Measurements from ENCODE around the gene CARNS1.

DNA sequence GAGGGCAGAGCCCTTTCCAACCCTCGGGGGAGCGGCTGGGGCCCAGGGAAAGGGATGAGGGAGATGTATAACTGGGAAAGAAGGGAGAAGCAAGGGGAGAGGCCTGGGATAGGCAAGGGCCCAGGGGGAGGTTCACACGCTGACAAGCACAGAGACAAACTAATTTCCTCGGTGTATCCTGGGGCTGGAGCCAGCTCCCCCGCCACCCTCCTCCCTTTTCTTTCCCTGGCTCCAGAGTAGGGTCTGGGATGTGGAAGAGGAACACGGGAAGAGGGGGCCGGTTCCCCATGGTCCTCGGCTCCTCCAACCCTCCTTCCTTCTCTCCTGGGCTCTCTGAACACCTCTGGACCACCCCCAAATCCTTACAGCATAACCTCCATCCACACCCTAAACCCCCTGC, 48.9 kb upstream of the CARNS1 start:
- TF ChIP-seq HSF4 (CRISPR knock-in tag; IDR thresholded peaks at IDR 0.05; ENCODE audit: borderline replicate concordance) (no peak), ERF (CRISPR knock-in tag; IDR thresholded peaks at IDR 0.05) (no peak), SAFB2 (IDR thresholded peaks at IDR 0.05; ENCODE audit: borderline replicate concordance, low read depth, low read length, severe bottlenecking) (no peak), FOXJ3 (CRISPR knock-in tag; IDR thresholded peaks at IDR 0.05) (no peak), MTA3 (IDR thresholded peaks at IDR 0.05; ENCODE audit: borderline replicate concordance) (no peak), ZZZ3 (IDR thresholded peaks at IDR 0.05) (no peak), HLTF (IDR thresholded peaks at IDR 0.05) (no peak), POLR2A (conservative IDR thresholded peaks at IDR 0.05) (no peak)
- TF ChIP-seq, protein P1, sequence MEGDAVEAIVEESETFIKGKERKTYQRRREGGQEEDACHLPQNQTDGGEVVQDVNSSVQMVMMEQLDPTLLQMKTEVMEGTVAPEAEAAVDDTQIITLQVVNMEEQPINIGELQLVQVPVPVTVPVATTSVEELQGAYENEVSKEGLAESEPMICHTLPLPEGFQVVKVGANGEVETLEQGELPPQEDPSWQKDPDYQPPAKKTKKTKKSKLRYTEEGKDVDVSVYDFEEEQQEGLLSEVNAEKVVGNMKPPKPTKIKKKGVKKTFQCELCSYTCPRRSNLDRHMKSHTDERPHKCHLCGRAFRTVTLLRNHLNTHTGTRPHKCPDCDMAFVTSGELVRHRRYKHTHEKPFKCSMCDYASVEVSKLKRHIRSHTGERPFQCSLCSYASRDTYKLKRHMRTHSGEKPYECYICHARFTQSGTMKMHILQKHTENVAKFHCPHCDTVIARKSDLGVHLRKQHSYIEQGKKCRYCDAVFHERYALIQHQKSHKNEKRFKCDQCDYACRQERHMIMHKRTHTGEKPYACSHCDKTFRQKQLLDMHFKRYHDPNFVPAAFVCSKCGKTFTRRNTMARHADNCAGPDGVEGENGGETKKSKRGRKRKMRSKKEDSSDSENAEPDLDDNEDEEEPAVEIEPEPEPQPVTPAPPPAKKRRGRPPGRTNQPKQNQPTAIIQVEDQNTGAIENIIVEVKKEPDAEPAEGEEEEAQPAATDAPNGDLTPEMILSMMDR (IDR thresholded peaks at IDR 0.05 in 2 of 3, conservative IDR thresholded peaks at IDR 0.05 in 1 of 3; ENCODE audit: insufficient read depth in 2 of 3, low read depth in 1 of 3, low read length in 3 of 3): no peak
- TF ChIP-seq, protein P2, sequence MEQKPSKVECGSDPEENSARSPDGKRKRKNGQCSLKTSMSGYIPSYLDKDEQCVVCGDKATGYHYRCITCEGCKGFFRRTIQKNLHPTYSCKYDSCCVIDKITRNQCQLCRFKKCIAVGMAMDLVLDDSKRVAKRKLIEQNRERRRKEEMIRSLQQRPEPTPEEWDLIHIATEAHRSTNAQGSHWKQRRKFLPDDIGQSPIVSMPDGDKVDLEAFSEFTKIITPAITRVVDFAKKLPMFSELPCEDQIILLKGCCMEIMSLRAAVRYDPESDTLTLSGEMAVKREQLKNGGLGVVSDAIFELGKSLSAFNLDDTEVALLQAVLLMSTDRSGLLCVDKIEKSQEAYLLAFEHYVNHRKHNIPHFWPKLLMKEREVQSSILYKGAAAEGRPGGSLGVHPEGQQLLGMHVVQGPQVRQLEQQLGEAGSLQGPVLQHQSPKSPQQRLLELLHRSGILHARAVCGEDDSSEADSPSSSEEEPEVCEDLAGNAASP (IDR thresholded peaks at IDR 0.05): no peak

Measured in K562 (cell line).